Stomach (tissue), 4 donors: ENCODE results near the gene DIABLO.

ENCODE experiments used
- CTCF ChIP-seq, 7 experiments: fragments of 450-650 bp in 4 of 7; fragments of 200-600 bp in 3 of 7; sonication (generic) in 3 of 7; IDR thresholded peaks; one replicate each; pipeline ENCODE4 v1.5.1; 2016 to 2019; ENCODE audit warnings: antibody characterized with exemption in 7 of 7, control low read depth in 2 of 7, mild to moderate bottlenecking in 1 of 7
- EP300 ChIP-seq: sonication (generic); formaldehyde crosslinking; IDR thresholded peaks from one replicate; pipeline ENCODE4 v1.6.1; 2017; ENCODE audit warnings: antibody characterized with exemption
- POLR2AphosphoS5 ChIP-seq, 3 donors: sonication (generic); formaldehyde crosslinking; IDR thresholded peaks; one replicate each; pipeline ENCODE4 v1.6.1; 2016; ENCODE audit warnings: antibody characterized with exemption in 3 of 3

GRCh38 chr12:122161682-122162081 is 64.2 kb downstream of the DIABLO start:
- no peak for TF ChIP-seq CTCF (IDR thresholded peaks at IDR 0.05)
- no peak for TF ChIP-seq POLR2AphosphoS5 (IDR thresholded peaks at IDR 0.05)
- no peak for TF ChIP-seq EP300
